GM21723 (cell line): Measurements from ENCODE around the gene C18orf63.

Experiments
- ATAC-seq: cut with Tn5 transposase; IDR thresholded peaks from one replicate; pipeline ENCODE4 v1.9.1; 2021; ENCODE audit warnings: mild to moderate bottlenecking, moderate library complexity; ENCODE audit not compliant: unreplicated experiment

C18orf63 gene

GRCh38 chr18:74373428-74373827, 57.8 kb downstream of the C18orf63 start:
- ATAC-seq = no peak

GRCh38 chr18:74375999-74376398, 60.4 kb downstream of the C18orf63 start:
- ATAC-seq = no peak

GRCh38 chr18:74376523-74376922, 60.9 kb downstream of the C18orf63 start:
- ATAC-seq = no peak

- ATAC-seq = peak; percentile 19
These were observed 62.1 kb downstream of the C18orf63 start for GRCh38 chr18:74377776-74378175.

GRCh38 chr18:74378179-74378682, 62.6 kb downstream of the C18orf63 start:
- peak; percentile 55 for ATAC-seq

GRCh38 chr18:74380916-74381315, 65.3 kb downstream of the C18orf63 start:
- no peak for ATAC-seq

GRCh38 chr18:74381621-74382295, 66.1 kb downstream of the C18orf63 start:
- no peak for ATAC-seq

- no peak for ATAC-seq
These were observed 66.9 kb downstream of the C18orf63 start for GRCh38 chr18:74382481-74383017.

GRCh38 chr18:74387383-74387782, 71.7 kb downstream of the C18orf63 start:
- no peak for ATAC-seq

GRCh38 chr18:74388227-74388626, 72.6 kb downstream of the C18orf63 start:
- no peak for ATAC-seq

GRCh38 chr18:74389171-74389927, 73.7 kb downstream of the C18orf63 start:
- ATAC-seq = no peak

GRCh38 chr18:74389991-74390390, 74.4 kb downstream of the C18orf63 start:
- no peak for ATAC-seq

- no peak for ATAC-seq
These were observed 75.3 kb downstream of the C18orf63 start for GRCh38 chr18:74390900-74391299.

GRCh38 chr18:74392323-74392722, 76.7 kb downstream of the C18orf63 start:
- no peak for ATAC-seq

GRCh38 chr18:74395006-74395405, 79.4 kb downstream of the C18orf63 start:
- ATAC-seq = no peak

- ATAC-seq = no peak
These were observed 80.1 kb downstream of the C18orf63 start for GRCh38 chr18:74395648-74396154.

GRCh38 chr18:74396171-74397169, 80.8 kb downstream of the C18orf63 start:
- no peak for ATAC-seq

GRCh38 chr18:74397572-74397971, 81.9 kb downstream of the C18orf63 start:
- ATAC-seq = no peak

- no peak for ATAC-seq
These were observed 83.7 kb downstream of the C18orf63 start for GRCh38 chr18:74399091-74399887.

GRCh38 chr18:74400813-74401212, 85.2 kb downstream of the C18orf63 start:
- ATAC-seq = no peak
